D721Med (cell line): Measurements from ENCODE around the gene OR52A5.

Experiments
- DNase-seq: peaks from one replicate; pipeline ENCODE4 v3.0.0; 2011; ENCODE audit warnings: low spot score; ENCODE audit not compliant: insufficient read length
- FAIRE-seq: peaks from 2 replicates; lab custom pipeline; 2011; peaks lifted over from hg19 to GRCh38; lab: Jason Lieb, UNC
- CTCF ChIP-seq: IDR thresholded peaks from 2 replicates; pipeline ENCODE4 v1.5.1; 2012; ENCODE audit warnings: mild to moderate bottlenecking, control low read depth; ENCODE audit not compliant: insufficient read depth; ENCODE audit errors: missing control alignments

Gene OR52A5

GRCh38 chr11:5103066-5103465, 35.1 kb downstream of the OR52A5 start:
- no peak for FAIRE-seq
- DNase-seq: no peak
- TF ChIP-seq CTCF: no peak

- DNase-seq (no peak), FAIRE-seq (no peak)
- TF ChIP-seq CTCF: no peak
These were observed 35.9 kb downstream of the OR52A5 start for GRCh38 chr11:5102246-5102645.

GRCh38 chr11:5096011-5096410, 42.1 kb downstream of the OR52A5 start:
- FAIRE-seq (no peak), DNase-seq (no peak)
- TF ChIP-seq CTCF: no peak

DNA sequence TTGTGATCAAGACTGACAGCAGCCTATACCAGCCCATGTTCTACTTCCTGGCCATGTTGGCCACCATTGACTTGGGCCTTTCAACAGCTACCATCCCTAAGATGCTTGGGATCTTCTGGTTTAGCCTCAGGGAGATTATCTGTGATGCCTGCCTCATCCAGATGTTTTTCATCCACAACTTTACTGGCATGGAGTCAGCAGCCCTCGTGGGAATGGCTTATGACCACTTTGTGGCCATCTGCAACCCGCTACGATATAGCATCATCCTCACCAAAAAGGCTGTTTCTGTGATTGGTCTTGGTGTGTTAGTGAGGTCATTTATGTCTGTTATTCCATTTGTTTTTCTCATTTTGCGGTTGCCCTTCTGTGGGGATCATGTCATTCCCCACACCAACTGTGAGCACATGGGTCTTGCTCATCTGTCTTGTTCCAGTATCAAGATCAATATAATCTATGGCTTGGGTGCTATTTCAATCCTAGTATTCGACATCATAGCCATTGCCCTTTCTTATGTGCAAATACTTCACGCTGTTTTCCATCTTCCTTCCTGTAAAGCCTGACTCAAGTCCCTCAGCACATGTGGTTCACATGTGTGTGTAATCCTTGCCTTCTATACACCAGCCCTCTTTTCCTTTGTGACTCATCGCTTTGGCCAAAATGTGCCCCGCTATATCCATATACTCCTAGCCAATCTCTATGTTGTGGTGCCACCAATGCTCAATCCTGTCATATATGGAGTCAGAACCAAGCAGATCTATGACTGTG, 45.2 kb downstream of the OR52A5 start:
- DNase-seq (no peak), FAIRE-seq (no peak)
- TF ChIP-seq CTCF: no peak

DNA sequence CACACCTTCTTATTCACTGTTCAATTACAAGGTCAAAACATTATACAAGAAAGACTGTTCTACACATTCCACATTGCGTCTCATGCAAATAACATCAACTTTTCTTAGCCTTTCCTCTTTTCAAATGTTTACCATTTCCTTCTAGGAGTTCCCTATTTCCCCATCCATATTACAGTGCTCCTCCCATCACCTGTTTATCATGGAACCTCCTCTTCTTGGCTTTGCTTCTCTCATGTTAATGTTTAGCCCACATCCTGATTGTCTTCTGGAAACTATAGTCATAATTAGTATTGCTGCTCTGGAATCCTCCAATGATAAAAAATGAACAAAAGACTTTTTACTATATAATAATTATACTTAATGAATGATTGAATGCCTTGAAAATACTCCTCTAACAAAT, 47.5 kb downstream of the OR52A5 start:
- no peak for FAIRE-seq
- TF ChIP-seq CTCF: no peak
- no peak for DNase-seq

DNA sequence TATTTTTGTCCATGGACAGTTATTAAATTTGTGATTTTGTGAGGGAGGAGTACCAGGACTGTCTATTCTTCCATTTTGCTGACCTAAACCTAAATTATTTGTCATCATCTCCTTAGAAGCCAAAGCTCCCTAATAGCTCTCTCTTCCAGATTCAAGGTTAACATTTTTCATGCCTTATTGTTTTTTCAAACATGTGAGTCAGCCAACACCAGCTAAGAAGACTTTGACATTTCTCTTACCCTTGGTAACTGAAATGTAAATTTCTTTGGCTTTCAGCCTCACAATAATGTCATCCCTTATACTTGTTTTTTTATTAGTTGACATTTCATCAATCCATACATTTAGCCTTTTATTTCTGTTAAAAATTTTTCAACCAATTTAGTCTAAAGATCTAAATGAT, 49.6 kb downstream of the OR52A5 start:
- DNase-seq (no peak), FAIRE-seq (no peak)
- TF ChIP-seq CTCF: no peak

GRCh38 chr11:5083602-5084001, 54.6 kb downstream of the OR52A5 start:
- no peak for TF ChIP-seq CTCF

More at GRCh38 chr11:5083602-5084001, 54.6 kb downstream of the OR52A5 start:
- DNase-seq (no peak), FAIRE-seq (no peak)
